Activated CD8-positive, alpha-beta memory T cell treated with anti-CD3 and anti-CD28 coated beads for 4 hours (primary cell): Measurements from ENCODE around the gene UBR2.
"Not testable (repeated sequence)": the region's sequence is repeated elsewhere in the genome, so short reads cannot be mapped to it uniquely, and the experiment has no call there.

Experiments used
- DNase-seq, 2 donors: peaks; one replicate each; pipeline ENCODE4 v3.0.0-alpha.2; 2020; ENCODE audit warnings: low read depth in 2 of 2

The UBR2 gene

GRCh38 chr6:42692137-42692911, 128.5 kb downstream of the UBR2 start:
- DNase-seq: no peak

- DNase-seq: no peak
Measured at GRCh38 chr6:42693725-42694323, 130.0 kb downstream of the UBR2 start.

GRCh38 chr6:42694586-42694985, 130.8 kb downstream of the UBR2 start:
- no peak for DNase-seq

GRCh38 chr6:42696526-42697267, 132.9 kb downstream of the UBR2 start:
- DNase-seq: no peak

- DNase-seq: no peak
Measured at GRCh38 chr6:42697268-42697655, 133.4 kb downstream of the UBR2 start.

- no peak for DNase-seq
Measured at GRCh38 chr6:42698217-42698616, 134.4 kb downstream of the UBR2 start.

GRCh38 chr6:42702200-42702599, 138.4 kb downstream of the UBR2 start:
- no peak for DNase-seq

- DNase-seq: not testable (repeated sequence)
Measured at GRCh38 chr6:42702786-42703185, 139.0 kb downstream of the UBR2 start.

- DNase-seq: no peak
Measured at GRCh38 chr6:42704251-42704936, 140.6 kb downstream of the UBR2 start.

GRCh38 chr6:42704937-42705374, 141.1 kb downstream of the UBR2 start:
- DNase-seq: no peak

- DNase-seq: no peak
Measured at GRCh38 chr6:42707595-42707994, 143.8 kb downstream of the UBR2 start.

- no peak for DNase-seq
Measured at GRCh38 chr6:42708096-42708495, 144.3 kb downstream of the UBR2 start.

- no peak for DNase-seq
Measured at GRCh38 chr6:42709871-42710270, 146.0 kb downstream of the UBR2 start.

GRCh38 chr6:42710316-42710715, 146.5 kb downstream of the UBR2 start:
- no peak for DNase-seq

- DNase-seq: no peak
Measured at GRCh38 chr6:42711930-42712329, 148.1 kb downstream of the UBR2 start.

GRCh38 chr6:42714098-42714761, 150.4 kb downstream of the UBR2 start:
- DNase-seq: no peak

GRCh38 chr6:42715871-42716270, 152.0 kb downstream of the UBR2 start:
- no peak for DNase-seq

GRCh38 chr6:42720739-42721138, 156.9 kb downstream of the UBR2 start:
- DNase-seq: no peak

GRCh38 chr6:42722497-42722896, 158.7 kb downstream of the UBR2 start, which contains the start of gene PRPH2:
Gene PRPH2 (minus strand): TSS chr6:42722597. CDS start chr6:42722334, 263 bp downstream.
- no peak for DNase-seq

- no peak for DNase-seq
Measured at GRCh38 chr6:42724825-42725224, 161.0 kb downstream of the UBR2 start.

GRCh38 chr6:42726026-42726425, 162.2 kb downstream of the UBR2 start:
- DNase-seq: no peak
